Measurements from ENCODE around the gene DLST. TPM values are rescaled to one million over a fixed set of nuclear protein-coding genes. Genes with fewer than 3 reads are reported as not detected.
"Not testable (repeated sequence)": the region's sequence is repeated elsewhere in the genome, so short reads cannot be mapped to it uniquely, and the experiment has no call there.

DLST gene
- total RNA-seq, 1 donor from 2014 or later, result 101 TPM

GRCh38 chr14:74932401-74932901 lies 50.7 kb downstream of the DLST start:
- no peak for DNase-seq (ENCODE audit: extremely low spot score, unreplicated experiment)
- TF ChIP-seq CTCF (IDR thresholded peaks at IDR 0.05), result no peak
- no peak overlapping the region for H3K4me3 Mint-ChIP-seq (ENCODE audit: unreplicated experiment)
- no peaks in the 10 kb centered on the region for H3K9me3 Mint-ChIP-seq (ENCODE audit: unreplicated experiment)
- no peaks in the 10 kb centered on the region for H3K36me3 Mint-ChIP-seq (ENCODE audit: unreplicated experiment)
- peaks cover 10% of the 10 kb centered on the region for H3K4me1 Mint-ChIP-seq (ENCODE audit: unreplicated experiment)
- H3K27me3 Mint-ChIP-seq (ENCODE audit: unreplicated experiment), result peaks cover 23% of the 10 kb centered on the region
- H3K27ac Mint-ChIP-seq (ENCODE audit: unreplicated experiment), result no peak overlapping the region

GRCh38 chr14:74932936-74933335 lies 51.2 kb downstream of the DLST start:
- peaks cover 18% of the 10 kb centered on the region for H3K27me3 Mint-ChIP-seq (ENCODE audit: unreplicated experiment)
- DNase-seq (ENCODE audit: extremely low spot score, unreplicated experiment); H3K4me3 Mint-ChIP-seq (ENCODE audit: unreplicated experiment); H3K36me3 Mint-ChIP-seq (ENCODE audit: unreplicated experiment); H3K9me3 Mint-ChIP-seq (ENCODE audit: unreplicated experiment); H3K27ac Mint-ChIP-seq (ENCODE audit: unreplicated experiment); H3K4me1 Mint-ChIP-seq (ENCODE audit: unreplicated experiment): not testable (repeated sequence)

- no peak for DNase-seq (ENCODE audit: extremely low spot score, unreplicated experiment)
- H3K27ac Mint-ChIP-seq (ENCODE audit: unreplicated experiment), result no peak overlapping the region
- no peaks in the 10 kb centered on the region for H3K36me3 Mint-ChIP-seq (ENCODE audit: unreplicated experiment)
- no peaks in the 10 kb centered on the region for H3K9me3 Mint-ChIP-seq (ENCODE audit: unreplicated experiment)
- peaks cover 15% of the 10 kb centered on the region for H3K27me3 Mint-ChIP-seq (ENCODE audit: unreplicated experiment)
- TF ChIP-seq CTCF (IDR thresholded peaks at IDR 0.05), result no peak
- H3K4me1 Mint-ChIP-seq (ENCODE audit: unreplicated experiment), result peaks cover 10% of the 10 kb centered on the region
- H3K4me3 Mint-ChIP-seq (ENCODE audit: unreplicated experiment), result no peak overlapping the region
Measured at GRCh38 chr14:74934041-74934440, 52.3 kb downstream of the DLST start.

- no peaks in the 10 kb centered on the region for H3K9me3 Mint-ChIP-seq (ENCODE audit: unreplicated experiment)
- no peak for DNase-seq (ENCODE audit: extremely low spot score, unreplicated experiment)
- H3K27ac Mint-ChIP-seq (ENCODE audit: unreplicated experiment), result no peak overlapping the region
- peaks cover 11% of the 10 kb centered on the region for H3K27me3 Mint-ChIP-seq (ENCODE audit: unreplicated experiment)
- H3K4me3 Mint-ChIP-seq (ENCODE audit: unreplicated experiment), result no peak overlapping the region
- H3K36me3 Mint-ChIP-seq (ENCODE audit: unreplicated experiment), result no peaks in the 10 kb centered on the region
- no peak for TF ChIP-seq CTCF (IDR thresholded peaks at IDR 0.05)
- H3K4me1 Mint-ChIP-seq (ENCODE audit: unreplicated experiment), result peaks cover 14% of the 10 kb centered on the region
Measured at GRCh38 chr14:74934476-74935359, 53.0 kb downstream of the DLST start.

- no peak for TF ChIP-seq CTCF (IDR thresholded peaks at IDR 0.05)
- DNase-seq (ENCODE audit: extremely low spot score, unreplicated experiment), result no peak
- Mint-ChIP-seq H3K27ac (ENCODE audit: unreplicated experiment) (no peak overlapping the region), H3K27me3 (ENCODE audit: unreplicated experiment) (peaks cover 10% of the 10 kb centered on the region), H3K4me3 (ENCODE audit: unreplicated experiment) (no peak overlapping the region), H3K4me1 (ENCODE audit: unreplicated experiment) (peaks cover 20% of the 10 kb centered on the region), H3K36me3 (ENCODE audit: unreplicated experiment) (no peaks in the 10 kb centered on the region), H3K9me3 (ENCODE audit: unreplicated experiment) (no peaks in the 10 kb centered on the region)
Measured at GRCh38 chr14:74935360-74935680, 53.6 kb downstream of the DLST start.
